K562 (cell line): Measurements from ENCODE around the gene KRTAP9-3. TPM values are rescaled to one million over a fixed set of nuclear protein-coding genes. Genes with fewer than 3 reads are reported as not detected.

Experiments
- ATAC-seq: fragments of 200-7000 bp; cut with Tn5 transposase; 3 replicates; pipeline ENCODE4 v1.9.1; 2020; ENCODE audit warnings: moderate library complexity
- BruUV-seq: library from RNA; stranded (reverse); fragments of 400-500 nt; replicated peaks from 2 replicates; lab custom pipeline; 2021; lab: Mats Ljungman, UMichigan
- CTCF ChIA-PET: fragments of 300-600 bp; formaldehyde crosslinking; extraction: SDS; loops from one replicate; lab custom pipeline; 2021; ENCODE audit warnings: low intra/inter-chr PET ratio; lab: Yijun Ruan, JAX
- POLR2A ChIA-PET: fragments of 300-600, 350-650 bp; sonication (Branson Sonifier 250); formaldehyde crosslinking; extraction: SDS; loops from one replicate; lab custom pipeline; 2021; ENCODE audit warnings: antibody characterized with exemption, inconsistent platforms; lab: Yijun Ruan, JAX
- DNase-seq, 4 experiments: peaks; one replicate each; pipeline versions ENCODE4 v3.0.0 to v3.0.0-alpha.2; 2011 to 2018; ENCODE audit warnings: low spot score in 3 of 4, mixed read lengths in 3 of 4; ENCODE audit errors: extremely low read depth in 1 of 4
- FAIRE-seq: peaks from 2 replicates; lab custom pipeline; 2011; peaks lifted over from hg19 to GRCh38; lab: Jason Lieb, UNC
- H2AFZ ChIP-seq: 2 replicates; pipeline ENCODE4 v1.6.0; 2011; ENCODE audit warnings: low read depth, low read length, control low read depth, inconsistent platforms
- H3K27ac ChIP-seq: fragments of 200-600 bp; 3 replicates; pipeline ENCODE4 v1.8.0; 2011; ENCODE audit warnings: low read depth, mild to moderate bottlenecking, control low read depth, inconsistent platforms, low read length, moderate library complexity, mixed read lengths; ENCODE audit errors: extremely low read depth
- H3K27me3 ChIP-seq, 2 experiments: fragments of 300-600 bp in 1 of 2; 2 replicates in 1 of 2; 3 replicates in 1 of 2; pipeline versions ENCODE4 v1.6.0 to v1.8.0; 2011; ENCODE audit warnings: inconsistent platforms in 2 of 2, low read length in 2 of 2, mild to moderate bottlenecking in 1 of 2, mixed read lengths in 1 of 2, moderate library complexity in 1 of 2; ENCODE audit not compliant: control insufficient read depth in 2 of 2, insufficient read depth in 2 of 2
- H3K36me3 ChIP-seq: fragments of 300-600 bp; 3 replicates; pipeline ENCODE4 v1.8.0; 2011; ENCODE audit warnings: mild to moderate bottlenecking, low read length, inconsistent platforms; ENCODE audit not compliant: control insufficient read depth, insufficient read depth
- H3K4me1 ChIP-seq, 2 experiments: fragments of 200-600 bp in 1 of 2; replicated peaks in 1 of 2; 2 replicates in 1 of 2; 3 replicates in 1 of 2; pipeline versions ENCODE4 v1.5.1 to v1.8.0; 2011; ENCODE audit warnings: inconsistent platforms in 2 of 2, low read length in 2 of 2, mild to moderate bottlenecking in 1 of 2, mixed read lengths in 1 of 2, moderate library complexity in 1 of 2; ENCODE audit not compliant: control insufficient read depth in 2 of 2, insufficient read depth in 2 of 2
- H3K4me2 ChIP-seq: 2 replicates; pipeline ENCODE4 v1.6.1; 2011; ENCODE audit warnings: low read length, control low read depth, inconsistent platforms, mixed read lengths; ENCODE audit not compliant: insufficient read depth
- H3K4me3 ChIP-seq: fragments of 200-600 bp; sonication (generic), shearing (Covaris generic); 2 replicates; pipeline ENCODE4 v1.5.1; 2016; ENCODE audit warnings: control low read depth, inconsistent platforms
- H3K79me2 ChIP-seq: fragments of 200-600 bp; 3 replicates; pipeline ENCODE4 v1.8.0; 2011; ENCODE audit warnings: low read length, inconsistent platforms; ENCODE audit not compliant: control insufficient read depth, insufficient read depth
- H3K9ac ChIP-seq, 2 experiments: 2 replicates each; pipeline versions ENCODE4 v1.6.0 to v1.6.1; 2011; ENCODE audit warnings: low read depth in 2 of 2, low read length in 2 of 2, control low read depth in 1 of 2, inconsistent platforms in 1 of 2, mild to moderate bottlenecking in 1 of 2, mixed read lengths in 1 of 2; ENCODE audit not compliant: insufficient read depth in 1 of 2
- H3K9me1 ChIP-seq: one replicate; pipeline ENCODE4 v1.6.0; 2011; ENCODE audit warnings: inconsistent platforms, mild to moderate bottlenecking, low read length, moderate library complexity; ENCODE audit not compliant: control insufficient read depth, insufficient read depth
- H3K9me3 ChIP-seq: replicated peaks from 2 replicates; pipeline ENCODE4 v1.5.1; 2011; ENCODE audit warnings: low read depth, low read length, inconsistent platforms; ENCODE audit not compliant: control insufficient read depth, insufficient read depth
- H4K20me1 ChIP-seq: replicated peaks from 2 replicates; pipeline ENCODE4 v1.6.1; 2011; ENCODE audit warnings: low read length, inconsistent platforms, mixed read lengths; ENCODE audit not compliant: control insufficient read depth, insufficient read depth
- FOXM1 ChIP-seq, 2 experiments: fragments of 450-650 bp in 1 of 2; sonication (generic) in 1 of 2; formaldehyde crosslinking in 1 of 2; IDR thresholded peaks; 2 replicates each; pipeline versions ENCODE4 v1.6.1 to v1.9.0; 2017 to 2022; ENCODE audit warnings: low read depth in 2 of 2, mild to moderate bottlenecking in 2 of 2, missing genetic modification reagents in 1 of 2, moderate library complexity in 1 of 2
- GATAD2B ChIP-seq: fragments of 450-650 bp; IDR thresholded peaks from 2 replicates; pipeline ENCODE4 v1.6.1; 2017; ENCODE audit warnings: mild to moderate bottlenecking, borderline replicate concordance
- HNRNPL ChIP-seq: fragments of 200-400 bp; formaldehyde crosslinking; IDR thresholded peaks from 2 replicates; pipeline ENCODE4 v1.6.1; 2017; ENCODE audit warnings: low read depth, mild to moderate bottlenecking, low read length
- ILK ChIP-seq: fragments of 450-650 bp; IDR thresholded peaks from 2 replicates; pipeline ENCODE4 v1.6.1; 2016; ENCODE audit warnings: missing genetic modification characterization, low read depth, mild to moderate bottlenecking, missing compliant biosample characterization, moderate library complexity, borderline replicate concordance
- MCM3 ChIP-seq: fragments of 450-650 bp; IDR thresholded peaks from 2 replicates; pipeline ENCODE4 v1.6.1; 2016
- MTA2 ChIP-seq: fragments of 450-650 bp; IDR thresholded peaks from 2 replicates; pipeline ENCODE4 v1.6.1; 2016; ENCODE audit warnings: low read depth
- PHB ChIP-seq: fragments of 250-450 bp; sonication (Bioruptor Pico); IDR thresholded peaks from 2 replicates; pipeline ENCODE4 v1.5.0; 2021
- SMAD3 ChIP-seq: fragments of 450-650 bp; formaldehyde crosslinking; conservative IDR thresholded peaks from 2 replicates; pipeline ENCODE4 v1.4.0; 2020; ENCODE audit warnings: mild to moderate bottlenecking
- ZBTB1 ChIP-seq: sonication (generic); formaldehyde crosslinking; IDR thresholded peaks from 2 replicates; pipeline ENCODE4 v1.8.1; 2023; ENCODE audit warnings: missing genetic modification reagents, low read depth, mild to moderate bottlenecking, borderline replicate concordance
- ZNF263 ChIP-seq: sonication (generic); formaldehyde crosslinking; IDR thresholded peaks from 2 replicates; pipeline ENCODE4 v1.8.0; 2022; ENCODE audit warnings: mild to moderate bottlenecking, missing genetic modification reagents, borderline replicate concordance
- ZNF551 ChIP-seq: fragments of 250-450 bp; sonication (Bioruptor Pico); IDR thresholded peaks from 2 replicates; pipeline ENCODE4 v1.5.0; 2021; ENCODE audit warnings: mild to moderate bottlenecking, moderate library complexity
- WGBS: fragments of 100-300 bp; shearing (Covaris generic); methylation state at CpG from one replicate; pipeline ENCODE4 v1.1.6; 2016; ENCODE audit warnings: low coverage, mixed read lengths; ENCODE audit not compliant: insufficient coverage; ENCODE audit errors: missing lambda C conversion rate; 5-methylcytosine and 5-hydroxymethylcytosine counted together
- in situ Hi-C: fragments of 300-500 bp; cut with MboI; formaldehyde crosslinking; loops from 4 replicates; pipeline ENCODE4 v1.15.0; 2018; ENCODE audit warnings: inconsistent platforms, mixed read lengths
- intact Hi-C: fragments of 100-400 bp; cut with micrococcal nuclease; formaldehyde crosslinking; loops from 2 replicates; pipeline ENCODE4 v1.14.2; 2022
- polyA plus RNA-seq, 8 experiments: library from polyadenylated mRNA; depleted of rRNA in 4 of 8; stranded (reverse) in 5 of 8; unstranded in 3 of 8; fragments of >200 nt; fragmentation: Nextera tagmentation in 2 of 8; fragmentation: Illumina TruSeq in 1 of 8; extraction: Ambion mirVana in 2 of 8; extraction: Trizol in 1 of 8; gene quantifications; 2 replicates each; pipeline versions ENCODE4 v1.2.1 to v1.2.3, GENCODE V29; 2011 to 2014; ENCODE audit warnings: inconsistent platforms in 1 of 8, missing spikeins in 1 of 8
- total RNA-seq, 7 experiments: library from RNA; depleted of rRNA in 6 of 7; stranded (reverse); fragments of >200 nt in 6 of 7; fragmentation: Illumina TruSeq in 2 of 7; extraction: Trizol in 2 of 7; gene quantifications; 2 replicates each; pipeline versions ENCODE4 v1.2.1 to v1.2.3, GENCODE V29; 2011 to 2021; ENCODE audit warnings: low replicate concordance in 1 of 7
- TF ChIP-seq, protein P1 (sequence below): sonication (generic); formaldehyde crosslinking; IDR thresholded peaks from 2 replicates; pipeline ENCODE4 v1.8.1; 2023; ENCODE audit warnings: missing genetic modification reagents, mild to moderate bottlenecking, borderline replicate concordance
- TF ChIP-seq, protein P2 (sequence below): fragments of 450-650 bp; conservative IDR thresholded peaks from 2 replicates; pipeline ENCODE4 v1.6.1; 2016; ENCODE audit warnings: missing genetic modification characterization, low read depth, mild to moderate bottlenecking, control low read depth, missing compliant biosample characterization
- TF ChIP-seq, protein P3 (sequence below), 2 experiments: fragments of 450-650 bp in 1 of 2; sonication (generic) in 1 of 2; formaldehyde crosslinking in 1 of 2; IDR thresholded peaks in 1 of 2; conservative IDR thresholded peaks in 1 of 2; 2 replicates each; pipeline versions ENCODE4 v1.6.1 to v1.8.1; 2016 to 2023; ENCODE audit warnings: mild to moderate bottlenecking in 2 of 2, moderate library complexity in 2 of 2, inconsistent platforms in 1 of 2, missing genetic modification reagents in 1 of 2

The KRTAP9-3 gene
- total and polyA plus RNA-seq, 9 of the 15 experiments (the other 6 are each of a cell fraction or from before 2014, with no cell fraction given), result not detected

DNA sequence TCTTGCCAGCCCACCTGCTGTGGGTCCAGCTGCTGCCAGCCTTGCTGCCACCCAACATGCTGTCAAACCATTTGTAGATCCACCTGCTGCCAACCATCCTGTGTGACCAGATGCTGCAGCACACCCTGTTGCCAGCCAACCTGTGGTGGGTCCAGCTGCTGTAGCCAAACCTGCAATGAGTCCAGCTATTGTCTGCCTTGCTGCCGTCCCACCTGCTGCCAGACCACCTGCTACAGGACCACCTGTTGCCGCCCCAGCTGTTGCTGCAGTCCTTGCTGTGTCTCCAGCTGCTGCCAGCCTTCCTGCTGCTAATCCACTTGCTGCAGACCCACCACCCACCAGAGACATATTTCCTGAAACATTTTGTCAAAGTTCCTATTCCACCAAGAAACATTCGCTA, 41.9 kb upstream of the KRTAP9-3 start:
- ChIA-PET CTCF (no interaction called here), POLR2A (no interaction called here)
- Histone ChIP-seq H3K4me1 (no peaks in the 10 kb centered on the region), H3K4me3 (no peak overlapping the region), H3K9ac (no peak overlapping the region), H3K9me1 (no peaks in the 10 kb centered on the region), H3K9me3 (no peaks in the 10 kb centered on the region), H3K36me3 (no peaks in the 10 kb centered on the region), H3K4me2 (no peak overlapping the region), H3K27me3 (peaks cover 0 to 5% of the 10 kb centered on the region in 2 experiments; a peak in 3 of 5 replicates), H4K20me1 (no peaks in the 10 kb centered on the region), H2AFZ (no peak overlapping the region), H3K79me2 (no peaks in the 10 kb centered on the region), H3K27ac (no peak overlapping the region)
- FAIRE-seq (no peak), DNase-seq (no peak), ATAC-seq (no peak)
- intact Hi-C loops (no loop called here), in situ Hi-C loops (no loop called here)
- no TSS peak for BruUV-seq
- WGBS, result 3% methylated on average over 3 of the region's 3 CpGs
- TF ChIP-seq FOXM1 (IDR thresholded peaks at IDR 0.05; ENCODE audit: low read depth) (no peak), FOXM1 (CRISPR knock-in tag; IDR thresholded peaks at IDR 0.05; ENCODE audit: low read depth) (no peak), ZBTB1 (CRISPR knock-in tag) (no peak), PHB (CRISPR knock-in tag) (no peak), ILK (no peak), SMAD3 (CRISPR knock-in tag) (no peak), MTA2 (no peak), ZNF263 (CRISPR knock-in tag) (no peak), HNRNPL (no peak), ZNF551 (CRISPR knock-in tag) (no peak), MCM3 (no peak), GATAD2B (no peak)
- TF ChIP-seq, protein P1, sequence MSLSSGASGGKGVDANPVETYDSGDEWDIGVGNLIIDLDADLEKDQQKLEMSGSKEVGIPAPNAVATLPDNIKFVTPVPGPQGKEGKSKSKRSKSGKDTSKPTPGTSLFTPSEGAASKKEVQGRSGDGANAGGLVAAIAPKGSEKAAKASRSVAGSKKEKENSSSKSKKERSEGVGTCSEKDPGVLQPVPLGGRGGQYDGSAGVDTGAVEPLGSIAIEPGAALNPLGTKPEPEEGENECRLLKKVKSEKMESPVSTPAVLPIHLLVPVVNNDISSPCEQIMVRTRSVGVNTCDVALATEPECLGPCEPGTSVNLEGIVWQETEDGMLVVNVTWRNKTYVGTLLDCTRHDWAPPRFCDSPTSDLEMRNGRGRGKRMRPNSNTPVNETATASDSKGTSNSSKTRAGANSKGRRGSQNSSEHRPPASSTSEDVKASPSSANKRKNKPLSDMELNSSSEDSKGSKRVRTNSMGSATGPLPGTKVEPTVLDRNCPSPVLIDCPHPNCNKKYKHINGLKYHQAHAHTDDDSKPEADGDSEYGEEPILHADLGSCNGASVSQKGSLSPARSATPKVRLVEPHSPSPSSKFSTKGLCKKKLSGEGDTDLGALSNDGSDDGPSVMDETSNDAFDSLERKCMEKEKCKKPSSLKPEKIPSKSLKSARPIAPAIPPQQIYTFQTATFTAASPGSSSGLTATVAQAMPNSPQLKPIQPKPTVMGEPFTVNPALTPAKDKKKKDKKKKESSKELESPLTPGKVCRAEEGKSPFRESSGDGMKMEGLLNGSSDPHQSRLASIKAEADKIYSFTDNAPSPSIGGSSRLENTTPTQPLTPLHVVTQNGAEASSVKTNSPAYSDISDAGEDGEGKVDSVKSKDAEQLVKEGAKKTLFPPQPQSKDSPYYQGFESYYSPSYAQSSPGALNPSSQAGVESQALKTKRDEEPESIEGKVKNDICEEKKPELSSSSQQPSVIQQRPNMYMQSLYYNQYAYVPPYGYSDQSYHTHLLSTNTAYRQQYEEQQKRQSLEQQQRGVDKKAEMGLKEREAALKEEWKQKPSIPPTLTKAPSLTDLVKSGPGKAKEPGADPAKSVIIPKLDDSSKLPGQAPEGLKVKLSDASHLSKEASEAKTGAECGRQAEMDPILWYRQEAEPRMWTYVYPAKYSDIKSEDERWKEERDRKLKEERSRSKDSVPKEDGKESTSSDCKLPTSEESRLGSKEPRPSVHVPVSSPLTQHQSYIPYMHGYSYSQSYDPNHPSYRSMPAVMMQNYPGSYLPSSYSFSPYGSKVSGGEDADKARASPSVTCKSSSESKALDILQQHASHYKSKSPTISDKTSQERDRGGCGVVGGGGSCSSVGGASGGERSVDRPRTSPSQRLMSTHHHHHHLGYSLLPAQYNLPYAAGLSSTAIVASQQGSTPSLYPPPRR (CRISPR knock-in tag), result no peak
- TF ChIP-seq, protein P2, sequence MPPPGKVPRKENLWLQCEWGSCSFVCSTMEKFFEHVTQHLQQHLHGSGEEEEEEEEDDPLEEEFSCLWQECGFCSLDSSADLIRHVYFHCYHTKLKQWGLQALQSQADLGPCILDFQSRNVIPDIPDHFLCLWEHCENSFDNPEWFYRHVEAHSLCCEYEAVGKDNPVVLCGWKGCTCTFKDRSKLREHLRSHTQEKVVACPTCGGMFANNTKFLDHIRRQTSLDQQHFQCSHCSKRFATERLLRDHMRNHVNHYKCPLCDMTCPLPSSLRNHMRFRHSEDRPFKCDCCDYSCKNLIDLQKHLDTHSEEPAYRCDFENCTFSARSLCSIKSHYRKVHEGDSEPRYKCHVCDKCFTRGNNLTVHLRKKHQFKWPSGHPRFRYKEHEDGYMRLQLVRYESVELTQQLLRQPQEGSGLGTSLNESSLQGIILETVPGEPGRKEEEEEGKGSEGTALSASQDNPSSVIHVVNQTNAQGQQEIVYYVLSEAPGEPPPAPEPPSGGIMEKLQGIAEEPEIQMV (tag), result no peak
- TF ChIP-seq, protein P3, sequence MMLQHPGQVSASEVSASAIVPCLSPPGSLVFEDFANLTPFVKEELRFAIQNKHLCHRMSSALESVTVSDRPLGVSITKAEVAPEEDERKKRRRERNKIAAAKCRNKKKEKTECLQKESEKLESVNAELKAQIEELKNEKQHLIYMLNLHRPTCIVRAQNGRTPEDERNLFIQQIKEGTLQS (IDR thresholded peaks at IDR 0.05), result no peak
- TF ChIP-seq, protein P3 (CRISPR knock-in tag; conservative IDR thresholded peaks at IDR 0.05), result no peak
